Prostate gland (tissue), 2 donors: ENCODE results near the gene ST6GAL1.

Experiments
- POLR2A ChIP-seq: fragments of 450-650 bp; IDR thresholded peaks from one replicate; pipeline ENCODE4 v1.6.1; 2016; ENCODE audit warnings: antibody characterized with exemption, mild to moderate bottlenecking
- TF ChIP-seq, protein P1 (sequence below), 4 experiments: fragments of 200-600 bp in 2 of 4; fragments of 450-650 bp in 2 of 4; sonication (generic) in 2 of 4; IDR thresholded peaks; 1 replicate in 3 of 4; 2 replicates in 1 of 4; pipeline ENCODE4 v1.5.1; 2016 to 2019; ENCODE audit warnings: antibody characterized with exemption in 4 of 4, mild to moderate bottlenecking in 2 of 4, moderate library complexity in 2 of 4

DNA sequence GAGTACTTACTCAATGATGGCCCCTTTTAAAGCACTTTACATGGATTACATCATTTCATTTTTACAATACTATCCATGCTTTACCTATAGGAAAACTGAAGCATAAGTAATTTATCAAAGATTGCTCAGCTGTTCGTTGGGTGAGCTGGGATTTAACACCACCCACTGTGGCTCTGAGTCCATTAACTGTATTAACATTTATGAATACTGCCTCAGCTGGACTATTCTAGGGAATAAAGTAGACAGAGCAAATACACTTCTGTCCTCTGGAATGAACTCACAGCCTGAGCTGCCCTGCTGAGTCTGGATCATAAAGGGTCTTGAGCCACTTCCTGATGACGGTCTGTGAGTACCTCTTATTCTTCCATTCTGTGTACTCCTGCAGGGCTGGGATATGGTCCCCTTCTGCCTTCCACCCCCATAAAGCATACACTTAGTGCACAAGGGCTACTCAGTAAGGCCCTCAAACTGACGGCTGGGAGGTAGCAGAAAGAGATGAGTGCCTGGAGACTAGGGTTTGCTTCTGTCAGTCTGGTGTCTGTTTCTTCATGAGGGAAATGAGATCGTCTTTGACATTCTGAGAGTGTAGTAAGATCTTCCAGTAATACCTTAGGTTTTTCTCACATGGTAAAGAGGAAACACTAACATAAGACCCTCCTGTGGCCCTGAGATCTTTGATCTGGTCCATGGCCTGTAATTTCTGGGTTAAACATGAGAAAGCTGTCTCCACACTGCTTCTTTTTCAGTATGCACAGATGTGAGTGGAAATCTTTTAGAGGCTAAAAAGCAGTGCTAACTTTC lies 12.6 kb upstream of the ST6GAL1 start:
- TF ChIP-seq, protein P1, sequence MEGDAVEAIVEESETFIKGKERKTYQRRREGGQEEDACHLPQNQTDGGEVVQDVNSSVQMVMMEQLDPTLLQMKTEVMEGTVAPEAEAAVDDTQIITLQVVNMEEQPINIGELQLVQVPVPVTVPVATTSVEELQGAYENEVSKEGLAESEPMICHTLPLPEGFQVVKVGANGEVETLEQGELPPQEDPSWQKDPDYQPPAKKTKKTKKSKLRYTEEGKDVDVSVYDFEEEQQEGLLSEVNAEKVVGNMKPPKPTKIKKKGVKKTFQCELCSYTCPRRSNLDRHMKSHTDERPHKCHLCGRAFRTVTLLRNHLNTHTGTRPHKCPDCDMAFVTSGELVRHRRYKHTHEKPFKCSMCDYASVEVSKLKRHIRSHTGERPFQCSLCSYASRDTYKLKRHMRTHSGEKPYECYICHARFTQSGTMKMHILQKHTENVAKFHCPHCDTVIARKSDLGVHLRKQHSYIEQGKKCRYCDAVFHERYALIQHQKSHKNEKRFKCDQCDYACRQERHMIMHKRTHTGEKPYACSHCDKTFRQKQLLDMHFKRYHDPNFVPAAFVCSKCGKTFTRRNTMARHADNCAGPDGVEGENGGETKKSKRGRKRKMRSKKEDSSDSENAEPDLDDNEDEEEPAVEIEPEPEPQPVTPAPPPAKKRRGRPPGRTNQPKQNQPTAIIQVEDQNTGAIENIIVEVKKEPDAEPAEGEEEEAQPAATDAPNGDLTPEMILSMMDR (IDR thresholded peaks at IDR 0.05): no peak
- TF ChIP-seq POLR2A: no peak
